Neural crest cell (in vitro differentiated cells): Measurements from ENCODE around the gene VPS37B. TPM values are rescaled to one million over a fixed set of nuclear protein-coding genes. Genes with fewer than 3 reads are reported as not detected.
A peak's percentile ranks its signal among the peaks of the same experiment; 100 is the strongest.

Source experiments
- DNase-seq: peaks from one replicate; pipeline ENCODE4 v3.0.0; 2021; ENCODE audit warnings: low read depth, mixed read lengths, low spot score
- H3K27ac Mint-ChIP-seq: one replicate; pipeline ENCODE4 v1.8.0; 2021; ENCODE audit warnings: mild to moderate bottlenecking, mixed read lengths; ENCODE audit not compliant: unreplicated experiment
- H3K27me3 Mint-ChIP-seq: 2 replicates; pipeline ENCODE4 v1.8.0; 2021; ENCODE audit warnings: low read depth, mild to moderate bottlenecking, mixed read lengths
- H3K36me3 Mint-ChIP-seq: 2 replicates; pipeline ENCODE4 v1.8.0; 2021; ENCODE audit warnings: low read depth, mild to moderate bottlenecking, mixed read lengths
- H3K4me1 Mint-ChIP-seq: 2 replicates; pipeline ENCODE4 v1.8.0; 2021; ENCODE audit warnings: mixed read lengths
- H3K4me3 Mint-ChIP-seq: one replicate; pipeline ENCODE4 v1.8.0; 2021; ENCODE audit warnings: mild to moderate bottlenecking, mixed read lengths
- H3K9me3 Mint-ChIP-seq: 2 replicates; pipeline ENCODE4 v1.8.0; 2021; ENCODE audit warnings: mixed read lengths
- total RNA-seq: library from RNA; stranded (reverse); gene quantifications from 2 replicates; pipeline ENCODE4 v1.2.1, GENCODE V29; 2021
- TF ChIP-seq, protein P1 (sequence below): fragments of 200-600 bp; sonication (generic); conservative IDR thresholded peaks from 2 replicates; pipeline ENCODE4 v1.5.0; 2021; ENCODE audit warnings: antibody characterized with exemption, mild to moderate bottlenecking

VPS37B gene
- total RNA-seq, 1 donor from 2014 or later = 41.5 TPM

DNA sequence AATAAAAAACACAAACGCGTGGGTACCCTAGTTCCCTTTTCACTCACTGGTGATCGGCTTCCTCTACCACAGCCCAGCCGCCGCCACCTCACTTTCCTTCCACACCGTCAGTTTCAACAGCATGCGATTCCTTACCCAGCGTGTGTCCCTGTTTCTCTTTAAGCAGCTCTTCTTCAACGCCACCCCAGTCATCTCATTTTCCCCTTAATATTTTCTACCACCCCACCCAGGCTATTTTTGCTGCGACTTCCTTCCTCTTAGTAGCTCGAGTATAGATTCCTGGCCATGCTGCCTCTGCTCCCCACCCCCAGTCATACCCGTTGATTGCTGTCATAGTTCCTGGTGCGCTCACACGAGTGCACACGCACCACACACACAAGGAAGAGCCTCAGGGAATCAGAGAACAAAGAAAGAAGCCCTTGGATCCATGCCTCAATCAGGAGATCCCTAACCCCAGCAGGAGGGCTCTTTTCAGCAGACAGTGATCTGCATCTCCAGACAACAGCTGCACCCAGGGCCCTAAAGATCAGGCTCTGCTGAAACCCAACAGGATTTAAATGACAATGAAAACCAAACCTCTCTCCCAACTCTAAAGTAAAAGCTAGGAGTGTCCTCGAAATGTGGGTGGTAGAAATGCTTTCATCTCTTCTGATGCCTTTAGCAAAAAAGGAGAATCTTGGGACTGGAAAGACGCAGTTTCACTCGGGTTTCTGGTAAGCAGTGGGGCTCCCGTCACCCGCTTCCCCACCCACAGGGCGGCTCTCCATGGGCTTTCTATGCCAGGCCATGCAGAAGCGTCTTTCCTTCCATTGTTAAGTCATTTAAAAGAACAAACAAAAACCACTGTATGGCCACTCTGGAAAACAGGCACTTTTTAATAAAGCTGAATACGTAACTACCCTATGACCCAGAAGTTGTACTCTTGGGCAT is 23.8 kb downstream of the VPS37B start:
- peaks cover 60% of the 10 kb centered on the region for H3K4me1 Mint-ChIP-seq
- H3K27me3 Mint-ChIP-seq = no peaks in the 10 kb centered on the region

DNA sequence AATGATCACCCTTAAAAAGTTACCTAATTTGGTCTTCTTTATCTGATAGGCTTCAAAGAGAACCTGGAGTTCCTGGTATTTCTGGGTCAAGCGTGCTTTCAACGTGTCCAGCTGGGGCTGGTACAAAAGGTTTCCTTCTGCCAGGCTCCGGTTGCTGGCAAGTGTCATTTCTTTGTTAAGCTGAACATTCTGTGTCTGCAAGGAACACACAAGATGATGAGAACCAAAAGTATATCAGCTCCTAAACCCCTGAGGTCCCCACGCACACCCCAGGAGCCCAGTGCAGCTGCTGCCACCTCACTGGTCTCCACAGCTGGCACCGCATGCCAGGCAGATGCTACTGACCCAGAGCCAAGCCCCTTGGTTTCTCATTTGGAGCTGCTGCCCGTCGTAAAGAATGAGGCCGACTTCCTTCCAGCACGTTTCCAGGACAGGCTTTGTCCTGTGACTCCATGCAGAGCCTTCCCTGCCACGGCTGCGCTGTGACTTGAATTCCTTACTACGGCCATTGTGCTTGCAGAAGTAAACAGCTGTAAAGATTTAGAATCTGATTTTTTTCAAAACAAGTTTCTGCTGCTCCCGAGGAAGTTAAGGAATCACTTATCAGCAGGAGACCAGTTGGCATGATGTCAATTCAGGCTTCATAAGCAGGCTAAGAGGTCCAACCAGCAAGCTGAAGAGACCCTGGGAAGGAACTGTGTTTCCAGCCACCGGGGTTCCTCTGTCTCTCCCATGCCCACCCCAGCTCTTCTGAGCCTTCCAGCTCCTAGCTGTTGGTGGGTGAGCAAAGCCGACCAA is 24.9 kb downstream of the VPS37B start:
- Mint-ChIP-seq H3K27ac (peak overlapping the region; percentile 98), H3K4me3 (peak overlapping the region; percentile 81), H3K36me3 (peaks cover 9% of the 10 kb centered on the region), H3K27me3 (no peaks in the 10 kb centered on the region), H3K9me3 (no peaks in the 10 kb centered on the region), H3K4me1 (peaks cover 51% of the 10 kb centered on the region)
- TF ChIP-seq, protein P1, sequence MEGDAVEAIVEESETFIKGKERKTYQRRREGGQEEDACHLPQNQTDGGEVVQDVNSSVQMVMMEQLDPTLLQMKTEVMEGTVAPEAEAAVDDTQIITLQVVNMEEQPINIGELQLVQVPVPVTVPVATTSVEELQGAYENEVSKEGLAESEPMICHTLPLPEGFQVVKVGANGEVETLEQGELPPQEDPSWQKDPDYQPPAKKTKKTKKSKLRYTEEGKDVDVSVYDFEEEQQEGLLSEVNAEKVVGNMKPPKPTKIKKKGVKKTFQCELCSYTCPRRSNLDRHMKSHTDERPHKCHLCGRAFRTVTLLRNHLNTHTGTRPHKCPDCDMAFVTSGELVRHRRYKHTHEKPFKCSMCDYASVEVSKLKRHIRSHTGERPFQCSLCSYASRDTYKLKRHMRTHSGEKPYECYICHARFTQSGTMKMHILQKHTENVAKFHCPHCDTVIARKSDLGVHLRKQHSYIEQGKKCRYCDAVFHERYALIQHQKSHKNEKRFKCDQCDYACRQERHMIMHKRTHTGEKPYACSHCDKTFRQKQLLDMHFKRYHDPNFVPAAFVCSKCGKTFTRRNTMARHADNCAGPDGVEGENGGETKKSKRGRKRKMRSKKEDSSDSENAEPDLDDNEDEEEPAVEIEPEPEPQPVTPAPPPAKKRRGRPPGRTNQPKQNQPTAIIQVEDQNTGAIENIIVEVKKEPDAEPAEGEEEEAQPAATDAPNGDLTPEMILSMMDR = no peak
- no peak for DNase-seq

More for the DNA sequence above, 23.8 kb downstream of the VPS37B start:
- DNase-seq = peak; percentile 33
- Mint-ChIP-seq H3K36me3 (peaks cover 6% of the 10 kb centered on the region), H3K27ac (peak overlapping the region; percentile 98), H3K4me3 (peak overlapping the region; percentile 81), H3K9me3 (no peaks in the 10 kb centered on the region)
- TF ChIP-seq, protein P1 = no peak

DNA sequence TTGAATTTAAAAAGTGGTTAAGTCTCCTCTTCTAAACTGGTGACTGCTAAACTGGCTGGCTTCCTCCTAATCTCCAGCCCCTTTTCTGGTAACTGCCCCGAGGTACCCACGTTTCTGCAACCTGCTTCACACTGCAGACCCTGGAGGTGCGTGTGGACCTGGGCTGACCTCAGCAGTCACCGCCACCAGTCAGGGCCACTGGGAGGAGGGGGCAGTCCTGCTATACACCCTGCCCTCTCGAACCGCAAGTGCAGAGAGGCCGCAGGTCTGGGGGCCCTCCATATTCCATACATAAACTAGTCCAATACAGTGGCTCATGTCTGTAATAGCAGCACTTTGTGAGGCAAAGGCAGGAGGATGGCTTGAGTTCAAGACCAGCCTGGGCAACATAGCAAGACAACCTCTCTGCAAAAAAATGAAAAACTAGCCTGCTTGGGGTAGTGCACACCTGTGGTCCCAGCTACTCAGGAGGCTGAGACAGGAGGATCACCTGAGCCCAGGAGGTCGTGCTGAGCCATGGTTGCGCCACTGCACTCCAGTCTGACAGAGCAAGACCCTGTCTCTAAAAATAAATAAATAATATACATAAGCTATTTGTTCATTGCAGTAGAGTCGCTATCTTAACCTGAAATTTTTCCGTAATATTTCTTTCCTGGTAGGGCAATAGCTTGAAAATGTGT is 25.6 kb downstream of the VPS37B start:
- DNase-seq = no peak
- peaks cover 44% of the 10 kb centered on the region for H3K4me1 Mint-ChIP-seq
- H3K4me3 Mint-ChIP-seq = no peak overlapping the region
- no peaks in the 10 kb centered on the region for H3K9me3 Mint-ChIP-seq
- no peaks in the 10 kb centered on the region for H3K27me3 Mint-ChIP-seq
- peaks cover 9% of the 10 kb centered on the region for H3K36me3 Mint-ChIP-seq
- TF ChIP-seq, protein P1 = no peak
- peak overlapping the region; percentile 98 for H3K27ac Mint-ChIP-seq

DNA sequence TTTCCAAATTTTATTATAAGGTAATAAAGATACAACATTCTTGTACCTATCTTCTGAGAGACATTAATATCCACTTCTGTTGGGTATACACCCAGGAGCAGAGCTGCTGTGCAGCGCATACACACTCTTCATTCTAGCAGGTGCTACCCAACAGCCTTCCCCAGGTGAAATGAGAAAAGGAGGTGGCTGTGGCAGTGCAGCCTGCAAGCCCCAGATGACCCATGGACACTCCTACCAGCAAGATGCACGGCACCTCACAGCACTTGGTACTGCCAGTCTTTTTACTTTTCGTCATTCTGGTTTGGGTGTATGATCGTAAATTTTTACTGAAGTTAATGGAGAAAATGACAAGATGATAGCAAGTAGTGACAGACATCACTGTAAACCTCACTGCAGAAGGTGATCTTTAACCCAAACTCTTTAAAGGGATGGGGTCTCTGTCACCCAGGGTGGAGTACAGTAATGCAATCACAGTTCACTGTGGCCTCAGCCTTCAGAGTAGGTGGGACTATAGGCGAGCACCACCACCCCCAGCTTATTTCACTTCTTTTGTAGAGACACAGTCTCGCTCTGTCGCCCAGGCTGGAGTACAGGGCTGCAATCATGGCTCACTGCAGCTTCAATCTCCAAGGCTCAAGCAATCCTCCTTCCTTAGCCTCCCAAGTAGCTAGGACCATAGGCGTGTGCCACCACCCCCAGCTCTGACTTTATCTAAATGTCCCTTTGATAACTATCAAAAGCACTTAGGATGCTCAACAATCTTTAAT is 26.5 kb downstream of the VPS37B start:
- no peak for DNase-seq
- peaks cover 9% of the 10 kb centered on the region for H3K36me3 Mint-ChIP-seq
- H3K4me3 Mint-ChIP-seq = no peak overlapping the region
- H3K27me3 Mint-ChIP-seq = no peaks in the 10 kb centered on the region
- no peak overlapping the region for H3K27ac Mint-ChIP-seq
- peaks cover 40% of the 10 kb centered on the region for H3K4me1 Mint-ChIP-seq
- TF ChIP-seq, protein P1 = no peak
- H3K9me3 Mint-ChIP-seq = no peaks in the 10 kb centered on the region
